Left lung (tissue), 14 donors: Measurements from ENCODE around the gene KIAA2012. TPM values are rescaled to one million over a fixed set of nuclear protein-coding genes. Genes with fewer than 3 reads are reported as not detected.

Experiments used
- ATAC-seq: fragments of 200-7000 bp; cut with Tn5 transposase; one replicate; pipeline ENCODE4 v1.9.1; 2020; ENCODE audit warnings: moderate library complexity
- DNase-seq, 4 donors: peaks; one replicate each; pipeline ENCODE4 v3.0.0-alpha.2; 2013 to 2020
- H3K27ac ChIP-seq, 2 donors: fragments of 200-600 bp; sonication (generic) in 1 of 2; one replicate each; pipeline versions ENCODE4 v1.5.0 to v1.8.0; 2020 to 2021
- H3K27me3 ChIP-seq, 2 donors: fragments of 200-600 bp; sonication (generic) in 1 of 2; one replicate each; pipeline versions ENCODE4 v1.5.0 to v1.8.0; 2020 to 2021
- H3K36me3 ChIP-seq, 2 donors: fragments of 200-600 bp; sonication (generic) in 1 of 2; one replicate each; pipeline versions ENCODE4 v1.5.0 to v1.8.0; 2020 to 2021
- H3K4me1 ChIP-seq, 2 donors: fragments of 200-600 bp; one replicate each; pipeline ENCODE4 v1.8.0; 2021
- H3K4me3 ChIP-seq, 2 donors: fragments of 200-600 bp; sonication (generic) in 1 of 2; one replicate each; pipeline versions ENCODE4 v1.5.0 to v1.8.0; 2020 to 2021; ENCODE audit warnings: mild to moderate bottlenecking in 1 of 2
- H3K9me3 ChIP-seq, 2 donors: fragments of 200-600 bp; sonication (generic) in 1 of 2; one replicate each; pipeline versions ENCODE4 v1.5.0 to v1.8.0; 2020 to 2021
- CTCF ChIP-seq, 2 donors: fragments of 200-600 bp; sonication (generic) in 1 of 2; IDR thresholded peaks; one replicate each; pipeline versions ENCODE4 v1.5.0 to v1.8.0; 2021; ENCODE audit warnings: antibody characterized with exemption in 2 of 2
- intact Hi-C, 2 donors: fragments of 100-400 bp; cut with DNase I; formaldehyde crosslinking; loops; one replicate each; pipeline versions ENCODE4 v1.11.2 to v1.14.2; 2022
- long read RNA-seq, 12 donors: library from polyadenylated mRNA in 2 of 12; unstranded in 2 of 12; transcript quantifications; one replicate each; pipeline ENCODE4 v2.0.0 and lab custom pipeline, GENCODE V29; 2019 to 2026
- polyA plus RNA-seq, 6 donors: library from polyadenylated mRNA; unstranded; fragments of 120-200 nt; gene quantifications; one replicate each; pipeline ENCODE4 v1.2.1, GENCODE V29; 2013; ENCODE audit not compliant: insufficient read length in 6 of 6
- total RNA-seq, 2 donors: library from RNA; stranded (reverse); fragmentation: NEBNext Ultra II Directional; extraction: Animal tissue kit (Norgen Biotek cat#: 25700); gene quantifications; one replicate each; pipeline ENCODE4 v1.2.1, GENCODE V29; 2021
- donor health status: DM: no; HTN: yes; CAD: no.
- donor health status: DM: no; HTN: no; CAD: no.

KIAA2012 gene
- 1 to 10 TPM in 1 of 2 donors, not detected in 1; 1.7 TPM for total RNA-seq
- 1 to 10 TPM in 4 of 6 donors, under 1 TPM in 2; 0.46 to 2.8 (median 1.5) TPM for polyA plus RNA-seq
- long read RNA-seq, donor 1, partial matches to known transcripts, result 269 of 299 reads
- long read RNA-seq, donor 1, other reads (novel, unspliced or antisense), result 30 of 299 reads
- long read RNA-seq, donor 2, result 0 reads
- long read RNA-seq, donor 3, result 0 reads
- long read RNA-seq, donor 4, partial matches to known transcripts, result 0 of 2 reads
- long read RNA-seq, donor 4, other reads (novel, unspliced or antisense), result 2 of 2 reads
- long read RNA-seq, donor 5, result 0 reads
- long read RNA-seq, donor 6, partial matches to known transcripts, result 21 of 207 reads
- long read RNA-seq, donor 6, other reads (novel, unspliced or antisense), result 186 of 207 reads
- long read RNA-seq, donor 7, result 0 reads
- long read RNA-seq, donor 8, result 0 reads
- long read RNA-seq, donor 9, result 0 reads
- long read RNA-seq, donor 10, partial matches to known transcripts, result 1 of 1 reads
- long read RNA-seq, donor 10, other reads (novel, unspliced or antisense), result 0 of 1 reads
- long read RNA-seq, donor 11, partial matches to known transcripts, result 157 of 171 reads
- long read RNA-seq, donor 11, other reads (novel, unspliced or antisense), result 14 of 171 reads
- long read RNA-seq, donor 12, result 0 reads

GRCh38 chr2:202072737-202073401, at the start of gene KIAA2012:
Gene KIAA2012, plus strand, starts transcription at chr2:202073255. Its CDS starts 373 bp downstream, at chr2:202073628.
- ATAC-seq (no peak), DNase-seq (no peak)
- no peaks in the 10 kb centered on the region for H3K4me1 ChIP-seq
- no peak for TF ChIP-seq CTCF (IDR thresholded peaks at IDR 0.05)
- no peaks in the 10 kb centered on the region for H3K9me3 ChIP-seq
- no peak within 1 kb of the TSS for H3K4me3 ChIP-seq
- intact Hi-C loops, result no loop called here
- H3K27me3 ChIP-seq, result no peaks in the 10 kb centered on the region
- H3K36me3 ChIP-seq, result no peaks in the 10 kb centered on the region
- no peak within 1 kb of the TSS for H3K27ac ChIP-seq

GRCh38 chr2:202023904-202024266, 49.2 kb upstream of the KIAA2012 start:
- intact Hi-C loops, result no loop called here
- Histone ChIP-seq H3K4me3 (no peak overlapping the region), H3K27ac (peak overlapping the region in 1 of 2 donors; percentile 54), H3K36me3 (no peaks in the 10 kb centered on the region), H3K27me3 (no peaks in the 10 kb centered on the region), H3K9me3 (no peaks in the 10 kb centered on the region), H3K4me1 (peaks cover 0 to 3% of the 10 kb centered on the region in 2 donors)
- DNase-seq, result peak in 2 of 4 donors; percentile 72 to 81
- ATAC-seq, result peak; percentile 86
- TF ChIP-seq CTCF (IDR thresholded peaks at IDR 0.05), result no peak

- no peaks in the 10 kb centered on the region for H3K27me3 ChIP-seq
- H3K4me1 ChIP-seq, result peaks cover 0 to 3% of the 10 kb centered on the region in 2 donors
- H3K4me3 ChIP-seq, result no peak overlapping the region
- peak in 1 of 4 donors; percentile 13 for DNase-seq
- ATAC-seq, result no peak
- intact Hi-C loops, result no loop called here
- no peak overlapping the region for H3K27ac ChIP-seq
- no peaks in the 10 kb centered on the region for H3K36me3 ChIP-seq
- H3K9me3 ChIP-seq, result no peaks in the 10 kb centered on the region
- no peak for TF ChIP-seq CTCF (IDR thresholded peaks at IDR 0.05)
These were observed 48.2 kb upstream of the KIAA2012 start for GRCh38 chr2:202024871-202025270.

GRCh38 chr2:202025816-202026215, 47.2 kb upstream of the KIAA2012 start:
- DNase-seq (no peak), ATAC-seq (no peak)
- Histone ChIP-seq H3K4me1 (peaks cover 0 to 3% of the 10 kb centered on the region in 2 donors), H3K9me3 (no peaks in the 10 kb centered on the region), H3K27me3 (peaks cover 0 to 2% of the 10 kb centered on the region in 2 donors), H3K27ac (no peak overlapping the region), H3K36me3 (no peaks in the 10 kb centered on the region), H3K4me3 (no peak overlapping the region)
- no peak for TF ChIP-seq CTCF (IDR thresholded peaks at IDR 0.05)
- intact Hi-C loops, result no loop called here

- Histone ChIP-seq H3K9me3 (no peaks in the 10 kb centered on the region), H3K4me1 (peaks cover 0 to 3% of the 10 kb centered on the region in 2 donors), H3K27me3 (peaks cover 2 to 8% of the 10 kb centered on the region in 2 donors), H3K27ac (no peak overlapping the region), H3K4me3 (no peak overlapping the region), H3K36me3 (no peaks in the 10 kb centered on the region)
- intact Hi-C loops, result no loop called here
- no peak for TF ChIP-seq CTCF (IDR thresholded peaks at IDR 0.05)
- DNase-seq (no peak), ATAC-seq (no peak)
These were observed 46.5 kb upstream of the KIAA2012 start for GRCh38 chr2:202026507-202026906.
